ENCODE data around the gene DDX10.

The DDX10 gene

DNA sequence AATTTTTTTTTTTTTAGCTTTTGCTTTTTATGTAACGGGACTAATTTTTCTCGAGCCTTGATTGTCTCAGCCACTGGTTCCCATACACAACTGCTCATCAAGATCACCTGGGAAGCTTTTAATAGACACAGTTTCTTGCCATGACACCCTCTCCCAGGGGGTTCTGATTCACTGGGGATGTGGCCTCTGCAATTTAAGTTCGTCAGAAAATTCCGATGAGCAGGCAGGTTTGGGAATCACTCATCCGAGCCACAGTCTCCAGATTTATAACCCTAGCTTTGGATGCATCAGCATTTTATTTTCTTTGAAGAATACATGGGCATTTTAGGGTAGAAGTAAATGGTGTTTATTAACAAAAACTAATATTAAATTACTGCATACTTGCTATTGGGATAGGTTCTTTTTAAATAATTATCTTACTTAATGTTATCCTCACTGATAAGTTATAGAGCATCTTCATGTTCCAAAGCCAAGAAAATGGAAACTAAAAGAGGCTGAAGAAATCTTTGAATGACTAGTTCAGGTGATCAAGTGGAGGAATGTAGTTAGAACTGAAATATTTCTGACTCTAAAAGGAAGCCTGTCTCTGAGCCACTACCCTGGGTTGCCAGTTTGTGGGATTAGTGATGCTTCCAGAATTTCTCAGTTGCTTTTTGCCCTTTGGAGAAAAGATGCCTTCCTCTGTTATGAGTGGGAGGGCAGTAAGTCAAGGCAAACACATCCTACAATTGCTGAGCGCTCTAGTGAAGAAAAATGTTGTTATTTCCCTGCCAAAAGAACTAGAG, 319.0 kb downstream of the DDX10 start:
- DNase-seq (ENCODE audit: low read depth), result no peak

GRCh38 chr11:108984523-108984922, 319.7 kb downstream of the DDX10 start:
- DNase-seq (ENCODE audit: low read depth), result no peak

GRCh38 chr11:108985236-108985944, 320.5 kb downstream of the DDX10 start:
- DNase-seq (ENCODE audit: low read depth), result no peak

DNA sequence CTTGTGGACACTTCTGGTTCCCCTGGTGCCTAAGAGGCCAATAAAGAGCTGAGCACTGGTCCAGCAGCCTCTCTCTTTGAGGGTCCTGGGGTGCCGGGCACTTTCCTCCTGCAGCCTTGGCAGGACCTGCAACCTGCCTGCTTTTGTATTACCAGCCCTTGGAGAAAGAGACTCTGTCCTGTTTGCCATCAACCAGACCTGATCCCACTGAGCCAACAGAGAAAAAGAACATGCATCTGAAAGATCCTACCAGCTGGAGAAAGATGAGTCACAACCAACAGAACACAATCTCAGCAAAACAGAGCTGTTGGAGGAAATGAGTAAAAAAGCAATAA, 321.0 kb downstream of the DDX10 start:
- DNase-seq (ENCODE audit: low read depth), result no peak
